Measurements from ENCODE around the gene LCP2. TPM values are rescaled to one million over a fixed set of nuclear protein-coding genes. Genes with fewer than 3 reads are reported as not detected.

LCP2 gene
- total RNA-seq, 1 donor from 2014 or later = not detected

GRCh38 chr5:170204202-170204601, 93.4 kb downstream of the LCP2 start:
- no peak overlapping the region for H3K27ac Mint-ChIP-seq

GRCh38 chr5:170202117-170202516, 95.5 kb downstream of the LCP2 start:
- H3K36me3 Mint-ChIP-seq = no peaks in the 10 kb centered on the region
- H3K27ac Mint-ChIP-seq = no peak overlapping the region
- H3K4me3 Mint-ChIP-seq = no peak overlapping the region

More at GRCh38 chr5:170204202-170204601, 93.4 kb downstream of the LCP2 start:
- TF ChIP-seq CTCF (conservative IDR thresholded peaks at IDR 0.05) = no peak
- Mint-ChIP-seq H3K9me3 (no peaks in the 10 kb centered on the region), H3K27me3 (peaks cover 41% of the 10 kb centered on the region), H3K4me3 (no peak overlapping the region), H3K4me1 (ENCODE audit: unreplicated experiment) (no peaks in the 10 kb centered on the region), H3K36me3 (no peaks in the 10 kb centered on the region)
- DNase-seq (ENCODE audit: extremely low spot score, unreplicated experiment) = no peak

GRCh38 chr5:170201311-170201710, 96.3 kb downstream of the LCP2 start:
- TF ChIP-seq CTCF (conservative IDR thresholded peaks at IDR 0.05) = no peak
- no peaks in the 10 kb centered on the region for H3K36me3 Mint-ChIP-seq
- H3K27ac Mint-ChIP-seq = no peak overlapping the region
- H3K4me3 Mint-ChIP-seq = no peak overlapping the region
- peaks cover 50% of the 10 kb centered on the region for H3K27me3 Mint-ChIP-seq
- DNase-seq (ENCODE audit: extremely low spot score, unreplicated experiment) = no peak
- no peaks in the 10 kb centered on the region for H3K9me3 Mint-ChIP-seq
- no peaks in the 10 kb centered on the region for H3K4me1 Mint-ChIP-seq (ENCODE audit: unreplicated experiment)

More at GRCh38 chr5:170202117-170202516, 95.5 kb downstream of the LCP2 start:
- no peaks in the 10 kb centered on the region for H3K4me1 Mint-ChIP-seq (ENCODE audit: unreplicated experiment)
- DNase-seq (ENCODE audit: extremely low spot score, unreplicated experiment) = no peak
- no peak for TF ChIP-seq CTCF (conservative IDR thresholded peaks at IDR 0.05)
- H3K9me3 Mint-ChIP-seq = no peaks in the 10 kb centered on the region
- H3K27me3 Mint-ChIP-seq = peaks cover 50% of the 10 kb centered on the region

GRCh38 chr5:170200876-170201275, 96.7 kb downstream of the LCP2 start:
- Mint-ChIP-seq H3K27ac (no peak overlapping the region), H3K27me3 (peaks cover 47% of the 10 kb centered on the region), H3K9me3 (no peaks in the 10 kb centered on the region), H3K36me3 (no peaks in the 10 kb centered on the region), H3K4me1 (ENCODE audit: unreplicated experiment) (no peaks in the 10 kb centered on the region), H3K4me3 (no peak overlapping the region)
- no peak for DNase-seq (ENCODE audit: extremely low spot score, unreplicated experiment)
- no peak for TF ChIP-seq CTCF (conservative IDR thresholded peaks at IDR 0.05)

Other genes with a start within 250 kb of the LCP2 start
- not detected in 2 replicates for gene FOXI1, start 191.9 kb downstream of the LCP2 start, total RNA-seq (ENCODE audit: low replicate concordance)
- gene C5orf58, start 64.8 kb downstream of the LCP2 start, total RNA-seq (ENCODE audit: low replicate concordance) = not detected in 2 replicates
- gene KCNMB1, start 91.6 kb upstream of the LCP2 start, total RNA-seq (ENCODE audit: low replicate concordance) = 0.12 and 0.34 TPM in 2 replicates
- gene KCNIP1, start 206.2 kb upstream of the LCP2 start, total RNA-seq (ENCODE audit: low replicate concordance) = 1.2 and 5.3 TPM in 2 replicates

Data from type B pancreatic cell (in vitro differentiated cells).